ENCODE measurements around the gene MYCBPAP.
A peak's percentile ranks its signal among the peaks of the same experiment; 100 is the strongest.

MYCBPAP gene

GRCh38 chr17:50551884-50552283, 43.6 kb downstream of the MYCBPAP start:
- no peak for DNase-seq (ENCODE audit: low read depth)

GRCh38 chr17:50554201-50554600, 46.0 kb downstream of the MYCBPAP start:
- DNase-seq (ENCODE audit: low read depth): no peak

GRCh38 chr17:50556803-50557202, 48.6 kb downstream of the MYCBPAP start:
- DNase-seq (ENCODE audit: low read depth): no peak

- no peak for DNase-seq (ENCODE audit: low read depth)
Observed at GRCh38 chr17:50557630-50558029, 49.4 kb downstream of the MYCBPAP start.

- no peak for DNase-seq (ENCODE audit: low read depth)
Observed at GRCh38 chr17:50558091-50558490, 49.9 kb downstream of the MYCBPAP start.

- no peak for DNase-seq (ENCODE audit: low read depth)
Observed at GRCh38 chr17:50558581-50558940, 50.3 kb downstream of the MYCBPAP start.

DNA sequence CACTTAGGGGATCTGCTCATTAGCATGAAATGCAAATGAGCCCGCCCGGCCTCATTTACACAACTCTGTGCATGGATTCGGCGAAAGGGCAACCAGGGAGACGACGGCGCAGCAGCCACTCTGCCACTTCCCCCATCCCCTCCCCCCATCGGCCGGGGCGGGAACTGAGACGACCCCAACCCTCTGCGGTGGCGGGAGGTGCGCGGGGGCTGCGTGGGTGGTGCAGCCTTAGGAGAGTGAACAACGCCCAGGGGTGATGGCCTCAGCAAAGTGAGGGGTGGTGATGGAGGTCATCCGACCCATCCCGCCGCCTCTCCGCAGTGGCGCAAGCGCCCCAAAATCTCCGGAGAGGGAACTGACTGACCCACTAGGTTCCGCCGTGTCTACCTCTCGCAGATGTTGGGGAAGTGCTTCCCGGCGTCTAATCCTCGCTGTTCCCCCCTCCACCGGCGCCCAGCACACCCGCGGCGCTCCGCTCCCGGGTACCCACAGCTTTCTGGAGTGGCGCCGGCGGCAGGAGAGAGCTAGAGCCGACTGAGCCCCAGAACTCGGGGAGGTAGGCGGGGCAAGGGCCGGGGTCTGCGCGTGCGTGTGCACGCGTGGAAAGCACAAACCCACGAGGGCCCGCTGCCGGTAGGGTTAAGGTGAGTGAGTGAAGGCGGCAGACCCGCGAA, 50.8 kb downstream of the MYCBPAP start:
- DNase-seq (ENCODE audit: low read depth): no peak

DNA sequence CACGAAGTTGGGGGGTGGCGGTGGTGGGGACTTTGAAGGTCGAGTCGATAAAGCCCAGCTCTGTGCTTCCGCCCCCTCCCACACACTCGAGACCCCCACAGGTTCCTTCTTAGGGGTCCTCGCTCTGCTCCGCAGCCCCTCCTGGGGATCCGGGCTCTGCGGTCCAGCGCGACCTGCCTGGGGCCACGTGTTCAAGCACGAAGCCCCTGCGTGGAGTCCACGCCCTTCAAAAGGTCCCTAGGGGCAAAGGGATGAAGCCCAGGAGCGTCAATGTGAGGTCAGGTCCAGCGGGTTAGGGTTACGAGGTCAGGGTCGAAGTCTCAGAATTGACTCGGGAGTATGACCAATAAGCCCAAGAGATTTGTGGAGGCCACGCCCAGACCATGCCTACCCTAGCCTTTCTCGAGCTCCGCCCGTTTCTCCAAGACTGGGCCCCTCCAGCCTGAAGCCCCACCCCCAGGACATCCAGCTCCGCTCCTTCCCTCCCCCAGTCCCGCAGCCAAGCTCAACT, 51.5 kb downstream of the MYCBPAP start:
- DNase-seq (ENCODE audit: low read depth): no peak

GRCh38 chr17:50560185-50560824, 52.1 kb downstream of the MYCBPAP start, which contains the start of gene CACNA1G:
CACNA1G (plus strand) TSS chr17:50560715; CDS start chr17:50561460, 745 bp downstream.
- peak; percentile 82 for DNase-seq (ENCODE audit: low read depth)

DNA sequence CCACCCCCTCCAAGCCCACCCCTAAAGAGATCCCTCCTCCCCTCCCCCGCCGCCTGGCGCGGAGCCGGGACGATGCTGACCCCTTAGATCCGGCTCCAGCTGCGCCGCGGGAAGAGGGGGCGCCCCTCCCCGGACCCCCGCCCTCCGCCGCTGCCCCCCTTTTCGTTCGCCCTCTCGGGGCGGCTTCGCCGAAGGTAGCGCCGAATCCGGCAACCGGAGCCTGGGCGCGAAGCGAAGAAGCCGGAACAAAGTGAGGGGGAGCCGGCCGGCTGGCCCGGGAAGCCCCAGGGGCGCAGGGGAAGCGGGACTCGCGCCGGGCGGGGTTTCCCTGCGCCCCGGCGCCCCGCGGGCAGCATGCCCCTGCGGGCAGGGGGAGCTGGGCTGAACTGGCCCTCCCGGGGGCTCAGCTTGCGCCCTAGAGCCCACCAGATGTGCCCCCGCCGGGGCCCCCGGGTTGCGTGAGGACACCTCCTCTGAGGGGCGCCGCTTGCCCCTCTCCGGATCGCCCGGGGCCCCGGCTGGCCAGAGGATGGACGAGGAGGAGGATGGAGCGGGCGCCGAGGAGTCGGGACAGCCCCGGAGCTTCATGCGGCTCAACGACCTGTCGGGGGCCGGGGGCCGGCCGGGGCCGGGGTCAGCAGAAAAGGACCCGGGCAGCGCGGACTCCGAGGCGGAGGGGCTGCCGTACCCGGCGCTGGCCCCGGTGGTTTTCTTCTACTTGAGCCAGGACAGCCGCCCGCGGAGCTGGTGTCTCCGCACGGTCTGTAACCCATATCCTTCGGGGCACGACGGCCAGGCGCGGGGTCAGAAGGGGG, 52.9 kb downstream of the MYCBPAP start:
- no peak for DNase-seq (ENCODE audit: low read depth)

DNA sequence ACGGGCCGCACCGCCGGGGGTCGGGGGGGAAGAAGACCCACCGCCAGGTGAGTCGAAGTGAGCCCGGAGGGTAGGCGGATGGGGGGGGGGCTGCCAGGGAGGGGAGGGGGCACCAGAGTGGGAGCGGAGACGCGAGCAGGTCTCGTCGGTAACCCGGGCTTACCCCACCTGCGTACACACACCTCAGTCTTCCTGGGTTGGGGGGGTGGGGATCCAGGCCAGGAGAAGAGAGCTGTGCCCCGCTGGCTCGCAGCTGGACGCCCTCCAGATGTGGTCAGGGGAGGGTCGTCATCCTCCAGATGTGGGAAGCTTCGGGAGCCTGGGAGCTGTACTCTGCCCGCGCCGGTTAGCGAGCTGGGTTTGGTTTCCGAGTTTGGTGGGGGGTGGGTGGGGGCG, 53.5 kb downstream of the MYCBPAP start:
- no peak for DNase-seq (ENCODE audit: low read depth)

DNA sequence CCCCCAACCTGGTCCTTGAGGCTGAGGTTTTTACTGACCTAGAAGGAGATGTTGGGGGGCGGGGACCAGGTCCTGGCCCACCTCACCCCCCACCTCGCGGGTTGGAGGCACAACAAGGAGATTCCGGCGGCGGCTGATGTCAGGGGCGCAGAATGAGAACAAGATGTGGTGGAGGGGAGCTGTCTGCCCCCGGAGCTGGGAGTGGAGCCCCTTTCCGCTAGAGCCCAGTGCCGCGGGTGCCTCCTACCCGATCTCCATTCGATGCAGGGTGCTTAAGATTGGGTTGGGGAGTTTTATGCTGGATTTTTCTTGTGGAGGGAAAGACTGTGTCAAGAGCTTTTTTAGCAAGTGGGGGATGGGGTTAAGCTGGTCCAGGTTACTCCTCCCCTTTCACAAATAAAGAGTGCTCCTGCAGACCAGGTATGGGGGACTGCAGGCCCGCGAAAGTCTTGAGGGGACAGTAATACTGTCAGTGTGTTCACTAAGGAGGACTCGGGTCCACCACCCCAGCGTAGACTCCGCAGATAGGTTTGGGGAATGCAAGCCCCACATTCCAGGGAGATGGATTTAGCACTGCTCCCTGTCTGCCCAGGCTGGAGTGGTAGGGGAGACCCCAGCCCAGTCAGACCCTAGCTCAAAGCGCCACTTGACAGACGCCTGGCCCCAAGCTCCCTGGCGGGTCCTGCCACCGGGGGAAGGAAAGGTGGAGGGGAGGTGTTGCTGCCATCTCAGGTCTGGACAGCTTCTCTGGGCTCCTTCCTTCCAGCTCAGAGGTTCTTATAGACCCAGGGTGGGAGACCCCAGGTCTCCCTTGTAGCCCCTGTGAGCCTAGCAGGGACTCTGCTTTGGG, 54.2 kb downstream of the MYCBPAP start:
- no peak for DNase-seq (ENCODE audit: low read depth)

DNA sequence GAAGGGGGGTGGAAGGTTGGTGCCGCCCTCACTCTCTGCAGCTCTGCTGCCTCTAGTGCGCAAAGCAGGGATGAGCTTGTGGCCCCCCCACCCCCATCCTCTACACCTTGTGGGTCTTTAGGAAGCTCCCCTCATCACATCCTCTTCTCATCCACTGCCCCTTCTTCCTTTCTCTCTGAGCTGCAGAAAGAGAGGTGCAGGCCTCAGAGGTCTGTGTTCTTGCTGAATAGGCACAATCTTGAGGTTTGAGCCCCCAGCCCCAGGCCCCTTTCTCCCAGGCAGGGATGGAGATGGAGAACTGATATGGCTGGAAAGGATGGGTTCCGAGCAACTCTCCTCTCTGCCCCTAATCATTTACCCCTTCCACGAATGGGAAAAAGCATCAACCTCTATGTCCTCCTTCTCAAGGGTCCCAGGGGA, 54.9 kb downstream of the MYCBPAP start:
- DNase-seq (ENCODE audit: low read depth): no peak

GRCh38 chr17:50564916-50565315, 56.7 kb downstream of the MYCBPAP start:
- DNase-seq (ENCODE audit: low read depth): no peak

DNA sequence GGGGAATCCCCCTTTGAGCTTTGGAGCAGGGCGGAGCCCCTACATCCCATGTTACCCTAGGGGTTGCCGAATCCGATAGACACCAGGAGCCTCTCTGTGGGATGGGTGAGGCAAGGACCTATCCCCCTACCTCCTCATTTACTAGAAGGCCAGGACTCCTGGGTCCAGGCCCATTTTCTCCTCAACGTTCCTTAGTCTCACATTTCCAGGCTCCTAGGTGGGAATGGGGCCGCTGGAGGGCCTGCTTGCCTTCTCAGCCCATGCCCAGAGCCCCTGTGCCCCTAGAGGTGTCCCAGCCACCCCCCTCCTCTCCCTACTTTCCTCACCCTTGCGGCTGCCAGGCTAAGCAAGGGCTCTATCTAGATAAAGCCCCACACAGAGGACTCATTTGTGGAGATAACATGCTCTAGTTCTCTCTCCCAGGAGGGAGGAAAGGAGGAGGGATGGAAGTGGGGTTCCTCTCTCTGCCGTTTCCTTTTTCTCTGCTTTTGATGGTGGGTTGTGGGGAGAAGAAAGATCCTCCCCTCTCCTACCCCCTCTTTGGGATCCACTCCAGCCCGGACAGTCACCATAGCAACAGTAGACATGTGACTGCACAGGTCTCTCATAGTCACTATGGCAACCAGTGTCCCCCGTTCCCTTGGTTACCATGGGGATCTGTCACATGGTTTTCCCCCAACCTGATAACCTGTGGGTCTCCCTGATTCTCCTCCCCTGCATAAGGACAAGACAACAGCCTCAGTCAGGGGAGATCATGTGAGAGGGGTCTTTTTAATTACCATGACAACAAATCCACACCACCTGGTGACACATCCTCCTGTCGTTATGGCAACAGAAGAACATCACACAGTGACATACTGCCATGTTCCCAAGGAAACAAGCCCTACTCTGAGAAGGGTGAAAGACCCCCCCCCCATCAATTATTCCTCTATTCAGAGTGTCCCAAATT, 57.4 kb downstream of the MYCBPAP start:
- DNase-seq (ENCODE audit: low read depth): no peak

GRCh38 chr17:50566886-50567285, 58.6 kb downstream of the MYCBPAP start:
- DNase-seq (ENCODE audit: low read depth): no peak

DNA sequence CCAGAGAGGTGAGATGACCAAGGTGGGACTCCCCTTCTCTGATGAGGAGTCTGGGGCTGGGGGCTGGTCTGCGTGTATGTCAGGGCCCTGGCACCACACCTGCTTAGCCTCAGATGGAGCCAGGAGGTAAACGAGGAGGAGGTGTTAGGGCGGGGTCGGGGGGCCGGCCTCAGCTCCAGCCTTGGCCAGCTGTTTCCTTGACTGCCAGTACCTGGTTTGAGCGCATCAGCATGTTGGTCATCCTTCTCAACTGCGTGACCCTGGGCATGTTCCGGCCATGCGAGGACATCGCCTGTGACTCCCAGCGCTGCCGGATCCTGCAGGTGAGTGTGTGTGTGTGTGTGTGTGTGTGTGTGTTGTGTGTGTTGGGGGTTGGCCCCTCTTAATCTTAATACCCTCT, 60.4 kb downstream of the MYCBPAP start:
- no peak for DNase-seq (ENCODE audit: low read depth)

- DNase-seq (ENCODE audit: low read depth): no peak
Observed at GRCh38 chr17:50569592-50569991, 61.4 kb downstream of the MYCBPAP start.

- DNase-seq (ENCODE audit: low read depth): no peak
Observed at GRCh38 chr17:50570032-50570431, 61.8 kb downstream of the MYCBPAP start.

- DNase-seq (ENCODE audit: low read depth): no peak
Observed at GRCh38 chr17:50570528-50570927, 62.3 kb downstream of the MYCBPAP start.

DNA sequence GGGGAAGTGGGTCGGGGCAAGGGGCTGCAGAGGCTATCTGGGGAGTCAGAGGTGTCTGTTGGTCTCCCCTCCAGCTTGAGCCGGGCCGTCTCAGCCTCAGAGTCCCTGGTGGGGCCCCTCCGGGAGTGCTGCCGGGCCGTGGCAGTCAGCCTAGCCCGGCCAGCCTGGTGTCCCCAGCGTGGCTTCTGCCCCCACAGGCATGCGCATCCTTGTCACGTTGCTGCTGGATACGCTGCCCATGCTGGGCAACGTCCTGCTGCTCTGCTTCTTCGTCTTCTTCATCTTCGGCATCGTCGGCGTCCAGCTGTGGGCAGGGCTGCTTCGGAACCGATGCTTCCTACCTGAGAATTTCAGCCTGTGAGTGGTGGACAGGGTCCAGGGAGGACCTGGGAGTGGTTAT, 63.4 kb downstream of the MYCBPAP start:
- no peak for DNase-seq (ENCODE audit: low read depth)
